Chondrocyte (in vitro differentiated cells): Measurements from ENCODE around the gene OGA. TPM values are rescaled to one million over a fixed set of nuclear protein-coding genes. Genes with fewer than 3 reads are reported as not detected.

ENCODE experiments used
- DNase-seq: peaks from one replicate; pipeline ENCODE4 v3.0.0; 2021; ENCODE audit warnings: mixed read lengths, low spot score
- H3K27ac Mint-ChIP-seq: one replicate; pipeline ENCODE4 v1.8.0; 2021; ENCODE audit warnings: mild to moderate bottlenecking, moderate library complexity, mixed read lengths; ENCODE audit not compliant: unreplicated experiment
- H3K27me3 Mint-ChIP-seq: 2 replicates; pipeline ENCODE4 v1.8.0; 2021; ENCODE audit warnings: low read depth, mixed read lengths
- H3K36me3 Mint-ChIP-seq: 2 replicates; pipeline ENCODE4 v1.8.0; 2021; ENCODE audit warnings: low read depth, mixed read lengths
- H3K4me1 Mint-ChIP-seq: 2 replicates; pipeline ENCODE4 v1.8.0; 2021; ENCODE audit warnings: low read depth, mild to moderate bottlenecking, mixed read lengths
- H3K4me3 Mint-ChIP-seq: one replicate; pipeline ENCODE4 v1.8.0; 2021; ENCODE audit warnings: mild to moderate bottlenecking, moderate library complexity, mixed read lengths; ENCODE audit not compliant: unreplicated experiment
- H3K9me3 Mint-ChIP-seq: 2 replicates; pipeline ENCODE4 v1.8.0; 2021; ENCODE audit warnings: low read depth, mixed read lengths
- total RNA-seq: library from RNA; stranded (reverse); gene quantifications from 3 replicates; pipeline ENCODE4 v1.2.1, GENCODE V29; 2021
- TF ChIP-seq, protein P1 (sequence below): fragments of 200-600 bp; sonication (generic); IDR thresholded peaks from 2 replicates; pipeline ENCODE4 v1.5.0; 2021; ENCODE audit warnings: antibody characterized with exemption, mild to moderate bottlenecking, moderate library complexity

OGA gene
- total RNA-seq, 1 donor from 2014 or later: 75.5 TPM

DNA sequence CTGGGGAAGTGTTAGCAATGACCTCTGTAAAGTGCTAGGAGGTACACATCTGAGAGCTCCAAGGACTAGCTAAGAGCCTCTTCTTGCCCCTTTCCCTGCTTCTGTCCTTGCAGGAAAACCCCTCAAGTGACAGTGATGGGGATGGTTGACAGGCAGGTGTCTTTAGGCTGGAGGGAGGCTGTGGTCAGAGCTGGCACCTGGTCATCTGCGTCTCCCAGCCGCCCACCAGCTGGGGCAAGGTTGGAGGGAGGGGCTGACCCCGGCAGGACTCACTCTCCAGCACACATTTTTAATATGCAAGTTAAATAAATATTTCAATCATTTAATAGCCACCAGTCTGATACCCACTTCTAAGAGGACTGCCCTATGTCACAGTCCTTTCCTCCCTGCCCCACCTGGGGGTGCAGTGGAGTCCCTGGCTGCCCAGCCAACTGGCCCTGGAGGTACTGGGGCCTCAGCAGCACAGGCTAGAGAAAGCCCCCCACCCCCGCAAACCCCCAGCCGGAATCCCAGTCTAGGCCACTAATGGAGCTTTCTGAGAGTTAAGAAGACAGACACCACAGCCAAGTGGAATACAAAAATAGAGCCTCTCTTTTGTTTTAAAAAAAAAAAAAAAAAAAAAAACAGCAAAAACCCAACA lies 48.6 kb downstream of the OGA start:
- H3K27ac Mint-ChIP-seq: no peak overlapping the region
- DNase-seq: no peak
- no peak overlapping the region for H3K4me3 Mint-ChIP-seq
- H3K4me1 Mint-ChIP-seq: no peaks in the 10 kb centered on the region
- peaks cover 54% of the 10 kb centered on the region for H3K27me3 Mint-ChIP-seq
- TF ChIP-seq, protein P1, sequence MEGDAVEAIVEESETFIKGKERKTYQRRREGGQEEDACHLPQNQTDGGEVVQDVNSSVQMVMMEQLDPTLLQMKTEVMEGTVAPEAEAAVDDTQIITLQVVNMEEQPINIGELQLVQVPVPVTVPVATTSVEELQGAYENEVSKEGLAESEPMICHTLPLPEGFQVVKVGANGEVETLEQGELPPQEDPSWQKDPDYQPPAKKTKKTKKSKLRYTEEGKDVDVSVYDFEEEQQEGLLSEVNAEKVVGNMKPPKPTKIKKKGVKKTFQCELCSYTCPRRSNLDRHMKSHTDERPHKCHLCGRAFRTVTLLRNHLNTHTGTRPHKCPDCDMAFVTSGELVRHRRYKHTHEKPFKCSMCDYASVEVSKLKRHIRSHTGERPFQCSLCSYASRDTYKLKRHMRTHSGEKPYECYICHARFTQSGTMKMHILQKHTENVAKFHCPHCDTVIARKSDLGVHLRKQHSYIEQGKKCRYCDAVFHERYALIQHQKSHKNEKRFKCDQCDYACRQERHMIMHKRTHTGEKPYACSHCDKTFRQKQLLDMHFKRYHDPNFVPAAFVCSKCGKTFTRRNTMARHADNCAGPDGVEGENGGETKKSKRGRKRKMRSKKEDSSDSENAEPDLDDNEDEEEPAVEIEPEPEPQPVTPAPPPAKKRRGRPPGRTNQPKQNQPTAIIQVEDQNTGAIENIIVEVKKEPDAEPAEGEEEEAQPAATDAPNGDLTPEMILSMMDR: no peak
- H3K9me3 Mint-ChIP-seq: no peaks in the 10 kb centered on the region
- peaks cover 7% of the 10 kb centered on the region for H3K36me3 Mint-ChIP-seq

GRCh38 chr10:101768791-101769170 lies 49.5 kb downstream of the OGA start:
- Mint-ChIP-seq H3K36me3 (peaks cover 7% of the 10 kb centered on the region), H3K4me3 (no peak overlapping the region), H3K4me1 (no peaks in the 10 kb centered on the region), H3K27ac (no peak overlapping the region), H3K9me3 (no peaks in the 10 kb centered on the region), H3K27me3 (peaks cover 48% of the 10 kb centered on the region)
- no peak for DNase-seq
- TF ChIP-seq, protein P1: no peak

DNA sequence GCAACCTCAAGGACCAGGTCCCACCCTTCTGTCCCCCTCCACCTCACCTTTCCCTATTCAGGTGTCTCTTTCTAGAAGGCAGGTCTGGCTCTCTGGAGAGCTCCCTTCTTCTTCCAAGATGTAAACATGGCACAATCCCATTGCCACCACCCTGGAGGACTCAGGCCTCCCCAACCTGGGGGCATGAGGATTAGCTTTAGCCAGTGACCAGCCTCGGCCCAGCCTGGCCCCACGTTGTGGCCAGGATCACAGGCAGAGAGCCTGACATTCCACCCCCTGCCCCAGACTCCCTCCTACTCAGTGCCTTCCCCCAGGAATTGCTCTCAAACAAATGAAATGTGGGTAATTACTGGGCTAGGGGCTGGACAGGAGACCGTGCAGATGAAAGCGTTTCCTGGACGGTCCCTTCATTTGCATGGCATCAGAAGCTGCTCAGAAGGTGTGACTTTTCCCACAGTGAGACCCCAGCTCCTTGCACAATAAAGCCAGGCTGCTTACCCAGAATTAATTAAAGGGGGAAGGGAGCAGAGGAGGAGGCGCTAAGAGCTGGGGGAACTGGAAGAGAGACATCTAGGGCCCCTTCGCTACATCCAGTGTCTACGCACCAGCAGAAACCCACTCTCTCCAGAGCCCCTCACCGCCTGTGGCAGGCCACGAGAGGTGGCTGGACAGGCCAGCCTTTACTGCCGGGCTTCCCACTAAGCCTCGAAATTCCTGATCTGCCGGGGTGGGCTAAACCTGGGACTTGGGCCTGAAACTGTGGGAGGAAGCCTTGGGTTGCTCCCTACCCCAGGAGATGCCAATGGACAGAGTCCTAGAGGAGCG lies 50.1 kb downstream of the OGA start:
- no peak overlapping the region for H3K27ac Mint-ChIP-seq

DNA sequence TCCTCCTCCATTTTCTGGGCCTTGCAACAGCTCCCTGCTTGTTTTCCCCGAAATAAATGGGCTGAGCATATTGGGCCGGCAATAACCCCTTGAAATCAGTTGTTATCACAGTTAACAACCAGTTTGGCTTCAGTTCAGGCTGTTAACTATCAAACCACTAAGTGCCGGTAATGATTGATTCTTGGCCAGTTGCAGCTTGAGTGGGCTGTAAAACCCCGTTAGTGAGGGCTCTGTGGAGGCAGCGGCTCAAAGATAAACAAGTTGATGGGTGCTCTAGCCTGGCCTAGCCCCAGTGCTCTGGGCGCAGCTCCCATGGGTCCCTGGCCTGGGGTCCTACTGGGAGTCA lies 50.7 kb downstream of the OGA start:
- no peak overlapping the region for H3K4me3 Mint-ChIP-seq
- peak; percentile 47 for DNase-seq
- H3K36me3 Mint-ChIP-seq: peaks cover 7% of the 10 kb centered on the region
- TF ChIP-seq, protein P1: no peak
- peaks cover 38% of the 10 kb centered on the region for H3K27me3 Mint-ChIP-seq
- H3K27ac Mint-ChIP-seq: no peak overlapping the region
- no peaks in the 10 kb centered on the region for H3K4me1 Mint-ChIP-seq
- H3K9me3 Mint-ChIP-seq: no peaks in the 10 kb centered on the region

More for the DNA sequence above, 50.1 kb downstream of the OGA start:
- DNase-seq: peak; percentile 54
- H3K9me3 Mint-ChIP-seq: no peaks in the 10 kb centered on the region
- H3K4me1 Mint-ChIP-seq: no peaks in the 10 kb centered on the region
- TF ChIP-seq, protein P1: no peak
- peaks cover 7% of the 10 kb centered on the region for H3K36me3 Mint-ChIP-seq
- H3K4me3 Mint-ChIP-seq: no peak overlapping the region
- peaks cover 44% of the 10 kb centered on the region for H3K27me3 Mint-ChIP-seq

DNA sequence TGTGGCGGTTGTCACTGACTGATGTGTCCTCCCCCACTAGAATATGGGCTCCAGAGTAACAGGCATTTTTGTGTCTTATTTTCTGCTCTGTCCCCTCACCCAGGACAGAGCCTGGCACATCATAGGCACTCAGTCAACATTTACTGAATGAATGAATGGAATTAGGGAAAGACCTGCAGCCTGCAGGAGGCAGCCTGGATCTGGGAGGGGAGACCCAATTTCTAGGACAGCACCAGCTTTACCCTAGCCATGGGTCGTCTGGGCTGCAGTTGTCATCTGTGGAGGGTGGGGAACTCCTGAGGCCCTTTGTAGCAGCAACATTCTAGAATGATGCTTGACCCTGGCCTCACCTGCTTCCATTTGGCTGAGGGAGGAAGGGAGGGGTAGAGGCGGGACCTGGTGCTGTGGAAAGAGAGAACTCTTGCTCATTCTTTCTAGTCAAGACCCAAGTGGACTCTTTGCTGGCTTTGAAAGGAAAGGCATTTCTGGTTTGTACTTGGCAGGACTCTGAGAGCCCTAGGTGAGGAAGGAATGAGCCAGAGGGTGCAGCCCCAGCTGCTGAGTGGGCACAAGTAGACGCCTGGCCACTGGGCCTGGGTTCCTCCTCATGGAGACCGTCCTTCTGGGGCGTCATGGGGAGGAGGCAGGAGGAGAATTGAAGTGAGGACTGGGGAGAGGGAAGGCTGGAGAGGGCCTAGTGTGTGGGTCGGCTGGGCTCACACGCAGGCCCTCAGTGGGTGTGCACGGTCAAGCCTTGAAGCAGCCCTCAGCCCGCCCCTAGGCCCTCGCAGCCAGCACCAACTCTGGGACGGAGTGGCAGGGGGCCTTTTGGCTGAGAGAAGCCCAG lies 51.3 kb downstream of the OGA start:
- Mint-ChIP-seq H3K27ac (no peak overlapping the region), H3K4me3 (no peak overlapping the region), H3K36me3 (peaks cover 7% of the 10 kb centered on the region), H3K4me1 (no peaks in the 10 kb centered on the region), H3K9me3 (no peaks in the 10 kb centered on the region), H3K27me3 (peaks cover 32% of the 10 kb centered on the region)
- TF ChIP-seq, protein P1: no peak
- DNase-seq: peak; percentile 60
